GM21723 (cell line): ENCODE measurements around the gene LRPAP1.
"Not testable (repeated sequence)": the region's sequence is repeated elsewhere in the genome, so short reads cannot be mapped to it uniquely, and the experiment has no call there.

Source experiments
- ATAC-seq: cut with Tn5 transposase; IDR thresholded peaks from one replicate; pipeline ENCODE4 v1.9.1; 2021; ENCODE audit warnings: mild to moderate bottlenecking, moderate library complexity; ENCODE audit not compliant: unreplicated experiment

LRPAP1 gene

DNA sequence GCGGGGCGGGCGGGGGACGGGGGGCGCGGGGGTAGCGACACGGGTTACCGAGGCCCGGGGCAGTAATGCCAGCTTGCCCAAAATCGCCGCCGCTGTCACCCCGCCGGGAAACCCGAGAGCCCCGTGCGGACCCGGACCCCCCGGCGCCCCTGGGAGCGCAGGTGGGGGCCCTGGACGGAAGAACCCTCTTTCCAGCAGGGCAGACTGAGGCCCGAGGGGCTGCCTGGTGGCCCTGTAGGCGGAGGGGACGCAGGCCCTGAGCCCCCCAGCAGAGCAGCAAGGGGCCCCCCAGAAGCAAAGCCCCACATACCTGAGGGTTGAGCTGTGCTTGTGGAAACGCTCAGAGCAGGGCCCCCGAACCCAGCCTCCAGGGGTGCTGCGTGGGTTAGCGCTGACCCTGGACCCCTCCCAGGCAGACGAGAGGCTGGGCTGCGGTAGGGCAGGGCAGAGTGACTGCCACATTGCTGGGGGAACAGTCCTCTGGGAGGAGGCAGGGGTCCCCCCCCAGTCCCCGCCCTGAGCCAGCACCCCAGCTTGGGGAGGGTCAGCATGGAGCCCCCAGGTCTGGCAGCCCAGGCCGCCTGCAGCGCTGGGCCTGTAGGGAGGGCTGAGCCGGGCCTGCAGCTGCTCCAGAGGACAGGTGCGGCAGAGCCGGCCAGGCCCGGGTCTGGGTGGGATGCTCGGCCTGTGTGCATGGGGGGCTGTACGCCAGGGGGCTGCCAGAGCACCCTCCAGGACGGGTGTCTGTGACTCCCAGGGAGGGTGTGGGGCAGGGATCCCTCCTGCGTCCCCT, 68.5 kb downstream of the LRPAP1 start:
- ATAC-seq: no peak

DNA sequence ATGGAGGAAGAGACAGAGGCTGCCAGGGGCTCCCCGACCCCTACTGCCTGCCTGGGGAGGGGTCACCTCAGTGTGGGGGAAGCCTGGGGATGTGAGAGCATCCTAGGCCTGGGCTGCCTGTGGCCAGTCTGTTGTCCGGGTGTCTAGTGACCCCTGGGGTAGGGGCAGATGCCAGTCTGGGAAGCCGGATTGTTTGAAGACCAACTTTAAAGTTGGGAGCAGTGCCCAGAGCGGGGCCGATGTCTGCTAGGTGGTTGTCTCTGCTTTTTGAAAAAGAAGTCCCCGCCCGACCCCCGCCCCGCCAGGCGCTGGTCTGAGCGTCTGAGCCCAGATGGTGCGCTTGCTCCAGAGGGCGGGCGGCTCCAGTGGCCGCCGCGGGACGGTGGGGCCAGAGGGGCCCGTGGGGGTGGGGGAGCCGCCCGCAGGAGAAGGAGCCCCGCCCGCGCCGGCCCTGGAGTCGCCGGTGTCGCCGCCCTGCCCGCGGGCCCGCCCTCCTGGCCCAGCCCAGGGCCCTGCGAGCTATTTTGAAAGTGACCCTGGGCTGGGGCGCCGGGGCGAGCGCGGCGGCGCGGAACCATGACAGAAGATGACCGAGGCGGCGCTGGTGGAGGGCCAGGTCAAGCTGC, 69.3 kb downstream of the LRPAP1 start, which contains the start of gene DOK7:
TSS of gene DOK7 (plus strand) at position 517 of the 626 bp plus-strand sequence. CDS start at position 587, 70 bp downstream.
- no peak for ATAC-seq

DNA sequence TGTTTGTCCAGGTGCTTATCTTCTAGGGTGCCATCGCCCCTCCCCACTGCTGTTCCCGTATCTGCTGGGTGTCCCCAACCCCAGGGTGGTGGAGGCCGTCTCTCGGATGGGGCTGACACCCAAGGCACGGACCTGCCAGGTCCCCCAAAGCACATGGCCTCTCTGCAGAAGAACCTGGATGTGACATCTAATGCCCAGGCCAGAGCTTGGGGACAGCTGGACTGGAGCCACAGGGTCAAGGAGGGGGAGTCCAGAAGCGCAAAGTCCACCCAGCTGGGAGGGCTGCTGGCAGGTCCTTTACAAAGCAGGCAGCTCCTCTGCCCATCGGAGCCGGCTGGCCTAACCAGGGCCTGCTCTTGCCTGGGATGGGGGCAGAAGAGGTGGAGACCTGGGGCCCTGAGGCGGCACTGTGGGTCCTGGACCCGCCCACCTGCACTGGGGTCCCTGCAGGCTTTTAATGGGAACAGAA, 69.9 kb downstream of the LRPAP1 start:
- no peak for ATAC-seq

DNA sequence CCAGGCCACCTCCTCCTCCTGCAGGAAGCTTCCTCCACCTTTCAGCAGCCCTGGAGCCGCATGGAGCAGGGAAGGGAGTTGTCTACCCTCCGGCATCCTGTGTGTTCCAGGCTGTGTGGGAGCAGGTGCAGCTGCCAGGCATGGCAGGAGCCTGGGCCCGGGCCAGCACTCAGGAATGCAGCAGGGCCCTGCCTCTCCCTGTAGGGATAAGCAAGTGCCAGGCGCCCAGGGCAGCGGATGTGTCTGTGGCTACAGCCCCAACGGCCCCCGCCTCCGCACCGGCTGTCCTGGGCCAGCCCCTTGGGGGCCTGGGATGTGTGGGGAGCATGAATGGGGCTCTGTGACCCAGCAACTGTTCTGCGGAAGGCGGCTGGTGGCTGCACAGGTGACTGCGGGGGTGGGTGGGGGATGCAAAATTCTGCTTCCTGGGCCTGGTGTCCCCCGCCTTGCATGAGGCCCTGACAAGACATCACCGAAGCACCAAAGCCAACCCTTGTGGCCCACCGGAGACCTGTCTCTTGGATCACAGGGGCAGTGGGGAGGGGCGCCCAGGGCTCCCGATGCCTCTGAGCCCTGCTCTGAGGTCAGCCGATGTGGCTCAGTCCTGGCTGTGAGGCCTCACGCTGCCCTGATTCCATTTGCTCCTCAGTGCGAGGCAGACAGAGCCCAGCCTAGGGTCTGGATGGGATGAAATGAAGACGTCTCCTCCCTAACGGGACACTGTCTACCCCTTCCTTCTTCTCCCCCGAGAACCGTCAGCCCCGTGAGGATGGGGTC, 70.5 kb downstream of the LRPAP1 start:
- ATAC-seq: no peak

DNA sequence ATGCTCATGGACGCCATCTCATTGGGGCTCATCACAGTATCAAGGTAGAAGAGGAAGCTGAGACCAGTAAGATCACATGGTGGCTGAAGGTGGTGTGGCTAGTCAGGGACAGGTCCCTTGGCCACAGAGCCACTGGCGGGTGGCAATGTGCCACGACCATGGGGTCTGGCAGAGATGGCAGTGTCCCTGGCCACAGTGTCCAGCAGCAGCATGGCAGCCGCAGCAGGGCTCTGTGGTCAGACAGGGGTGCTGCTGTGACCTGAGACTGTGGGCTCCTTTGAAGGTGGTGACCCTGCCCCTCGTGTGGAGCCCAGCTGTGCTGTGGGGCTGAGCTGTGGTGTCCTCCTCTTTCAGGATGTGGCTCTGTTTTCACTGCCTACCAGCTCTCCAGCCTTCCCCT, 71.3 kb downstream of the LRPAP1 start:
- no peak for ATAC-seq

DNA sequence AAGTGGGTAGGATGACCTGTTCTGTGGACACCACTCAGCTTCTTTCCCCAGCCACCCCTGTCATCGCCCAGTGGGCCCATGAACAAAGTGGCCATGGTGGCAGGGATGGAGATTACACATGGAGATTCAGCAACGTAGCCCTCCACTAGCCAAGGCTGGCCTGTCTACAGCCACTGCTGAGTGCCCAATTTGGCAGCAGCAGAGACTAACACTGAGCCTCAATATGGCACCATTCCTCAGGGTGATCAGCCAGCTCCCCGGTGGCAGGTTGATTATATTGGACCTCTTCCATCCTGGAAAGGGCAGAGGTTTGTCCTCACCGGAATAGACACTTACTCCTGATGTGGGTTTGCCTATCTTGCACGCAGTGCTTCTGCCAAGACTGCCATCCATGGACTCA, 73.1 kb downstream of the LRPAP1 start:
- ATAC-seq: not testable (repeated sequence)

DNA sequence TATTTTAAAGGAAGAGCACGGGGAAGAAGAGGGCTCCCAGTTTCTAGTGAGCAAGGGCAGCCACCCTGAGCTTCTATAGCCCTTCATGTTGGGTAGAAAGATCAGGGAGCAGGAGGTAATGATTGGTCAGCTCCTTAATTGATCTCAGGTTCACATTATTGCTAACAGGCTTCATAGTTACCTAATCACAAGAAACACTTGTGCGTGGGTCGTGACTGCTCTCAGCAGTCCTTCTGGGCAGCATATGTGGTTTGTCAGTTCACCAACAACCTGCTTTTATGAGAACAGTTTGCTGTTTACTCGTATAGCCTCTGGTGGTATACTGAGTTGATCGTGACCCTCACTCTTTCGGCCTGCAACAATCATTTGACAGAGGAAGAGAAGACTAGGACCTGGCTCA, 73.9 kb downstream of the LRPAP1 start:
- ATAC-seq: no peak

DNA sequence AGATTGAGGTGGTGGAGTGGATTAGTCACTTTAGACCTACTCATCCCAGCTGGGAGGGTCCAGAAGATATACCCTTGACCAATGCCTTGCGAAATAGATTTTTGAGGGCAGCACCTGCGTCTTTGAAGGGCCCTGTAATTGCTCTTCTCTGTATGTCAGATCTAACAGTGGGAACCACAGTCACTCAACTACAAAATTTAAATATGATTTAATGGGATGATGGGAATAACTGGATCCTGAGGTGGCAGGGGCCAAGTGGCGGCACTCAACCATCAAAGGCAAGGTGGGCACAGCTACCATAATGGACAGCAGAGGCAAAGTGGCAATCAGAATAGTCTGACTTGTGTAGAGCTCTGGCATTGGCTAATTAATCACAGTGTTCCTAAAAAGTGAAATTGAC, 76.6 kb downstream of the LRPAP1 start:
- ATAC-seq: not testable (repeated sequence)
